GM13976 (cell line): Measurements from ENCODE around the gene CCDC192.

Experiments
- DNase-seq: peaks from one replicate; pipeline ENCODE4 v3.0.0; 2012; ENCODE audit warnings: low spot score
- CTCF ChIP-seq: IDR thresholded peaks from 2 replicates; pipeline ENCODE4 v1.5.1; 2012; ENCODE audit warnings: borderline replicate concordance, mild to moderate bottlenecking; ENCODE audit not compliant: insufficient read depth; ENCODE audit errors: extremely low read depth, missing control alignments, control extremely low read depth
- in situ Hi-C: fragments of 300-500 bp; cut with MboI; formaldehyde crosslinking; loops from one replicate; pipeline ENCODE4 v1.12.0; 2022; ENCODE audit warnings: low sequenced_read_pairs, mixed read lengths, inconsistent platforms; ENCODE audit not compliant: unreplicated experiment

Gene CCDC192, protein sequence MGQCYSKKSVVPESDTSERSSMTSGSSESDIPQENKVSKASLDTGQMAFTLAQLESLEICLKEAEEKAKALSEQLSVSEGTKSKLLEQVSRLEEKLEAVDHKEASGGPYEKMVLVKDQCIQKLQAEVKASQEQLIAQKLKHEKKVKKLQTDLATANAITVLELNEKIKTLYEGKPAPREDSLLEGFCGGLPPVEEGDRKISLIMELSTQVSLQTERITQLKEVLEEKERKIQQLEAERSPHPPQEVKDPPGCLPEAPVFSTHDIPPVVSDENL

GRCh38 chr5:127702926-127703561 is at the start of gene CCDC192:
Gene CCDC192, plus strand, starts transcription at chr5:127703391. Its CDS starts 55 bp downstream, at chr5:127703446.
- in situ Hi-C loops = no loop called here
- DNase-seq = no peak
- TF ChIP-seq CTCF = no peak

GRCh38 chr5:127656825-127657224 is 46.4 kb upstream of the CCDC192 start:
- in situ Hi-C loops = no loop called here
- TF ChIP-seq CTCF = no peak
- DNase-seq = no peak

DNA sequence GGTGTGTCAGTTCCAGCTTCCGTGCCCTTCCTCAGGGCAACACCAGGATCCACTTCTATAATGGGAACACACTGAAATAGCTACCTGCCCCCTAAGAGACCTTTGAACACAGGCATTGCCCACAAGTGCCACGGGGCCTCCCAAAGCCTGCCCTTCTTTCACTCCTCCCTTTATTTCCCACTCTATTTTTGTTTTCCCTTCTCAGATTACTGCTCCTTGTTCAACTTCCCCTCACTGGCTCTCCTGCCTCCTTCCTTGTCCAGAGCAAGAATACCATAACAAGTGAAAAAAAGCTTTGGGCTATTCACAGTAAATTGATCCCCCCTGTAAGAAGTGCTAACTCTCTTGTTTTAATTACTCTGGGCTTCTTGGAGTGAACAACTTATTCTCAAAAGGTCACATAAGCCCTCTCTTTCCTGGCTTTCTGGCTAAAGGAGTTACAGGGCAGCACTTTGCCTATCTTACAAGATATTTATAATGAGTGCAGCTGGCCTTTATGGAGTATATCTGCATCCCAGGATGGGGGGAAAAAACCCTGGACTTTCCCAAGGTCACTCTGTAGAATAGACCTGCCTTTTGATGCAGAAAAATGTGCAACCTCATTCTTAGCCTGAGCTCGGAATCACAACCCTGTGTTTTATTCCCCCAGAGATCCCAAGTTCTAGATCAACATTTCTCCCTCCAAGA is 43.0 kb upstream of the CCDC192 start:
- in situ Hi-C loops = no loop called here
- DNase-seq = no peak
- TF ChIP-seq CTCF = no peak

DNA sequence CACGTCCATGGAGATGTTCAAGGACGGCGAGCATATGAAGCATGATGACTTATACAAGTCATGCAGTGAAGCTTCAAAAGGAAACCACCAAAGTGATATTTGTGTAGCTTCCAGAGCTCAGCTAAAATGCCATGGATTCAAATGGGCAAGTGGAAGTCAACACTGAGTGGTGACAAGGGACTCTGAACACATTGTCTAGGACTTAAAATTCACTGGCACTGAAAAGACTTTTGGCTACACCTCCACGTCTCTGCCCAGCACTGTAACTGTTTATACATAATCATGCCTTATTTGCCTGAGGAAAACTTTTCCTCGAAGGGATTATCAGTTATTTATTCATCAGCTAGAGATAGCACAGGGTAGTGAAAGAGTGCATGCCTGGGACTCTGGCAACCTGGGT is 39.1 kb upstream of the CCDC192 start:
- TF ChIP-seq CTCF = no peak
- in situ Hi-C loops = no loop called here
- no peak for DNase-seq

DNA sequence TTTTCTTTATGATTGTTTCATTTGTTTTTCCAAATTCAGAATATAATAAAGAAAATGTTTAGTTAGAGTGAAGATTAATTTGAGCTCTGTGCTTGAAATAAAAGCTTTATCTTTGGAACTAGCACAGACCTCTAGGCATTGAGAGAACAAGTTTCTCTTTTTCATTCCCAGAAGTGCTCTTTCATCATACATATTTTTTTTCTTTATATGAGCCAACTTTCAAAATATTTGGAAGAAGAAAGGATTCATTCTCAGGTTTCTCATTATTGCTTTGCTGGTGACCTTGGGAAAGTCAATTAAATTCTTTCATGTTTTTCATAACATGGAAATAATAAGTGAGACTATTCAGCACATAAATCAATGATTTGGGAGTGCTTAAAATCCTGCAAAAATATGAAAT is 37.5 kb upstream of the CCDC192 start:
- DNase-seq = no peak
- in situ Hi-C loops = no loop called here
- no peak for TF ChIP-seq CTCF

GRCh38 chr5:127666043-127666716 is 37.0 kb upstream of the CCDC192 start:
- DNase-seq = no peak
- in situ Hi-C loops = no loop called here
- no peak for TF ChIP-seq CTCF
